GM23338 (cell line): ENCODE measurements around the gene EEA1. TPM values are rescaled to one million over a fixed set of nuclear protein-coding genes. Genes with fewer than 3 reads are reported as not detected.

Experiments
- ATAC-seq: fragments of 200-7000 bp; cut with Tn5 transposase; 3 replicates; pipeline ENCODE4 v1.9.1; 2020
- DNase-seq: peaks from one replicate; pipeline ENCODE4 v3.0.0-alpha.2; 2015; ENCODE audit warnings: low spot score
- H2AFZ ChIP-seq: fragments of 200-600 bp; sonication (generic); 2 replicates; pipeline ENCODE4 v1.8.0; 2016; ENCODE audit warnings: antibody characterized with exemption, mild to moderate bottlenecking, moderate library complexity
- H3F3A ChIP-seq: fragments of 200-600 bp; sonication (generic); replicated peaks from 2 replicates; pipeline ENCODE4 v1.8.0; 2017; ENCODE audit warnings: antibody characterized with exemption, mixed run types, low read depth
- H3K27ac ChIP-seq: fragments of 200-600 bp; sonication (generic); 2 replicates; pipeline ENCODE4 v1.6.1; 2016; ENCODE audit warnings: low read depth
- H3K27me3 ChIP-seq: fragments of 200-600 bp; sonication (generic); 2 replicates; pipeline ENCODE4 v1.8.0; 2016; ENCODE audit warnings: mild to moderate bottlenecking, mixed run types, moderate library complexity; ENCODE audit not compliant: insufficient read depth
- H3K36me3 ChIP-seq: fragments of 200-600 bp; sonication (generic); 2 replicates; pipeline ENCODE4 v1.8.0; 2016; ENCODE audit warnings: mild to moderate bottlenecking; ENCODE audit not compliant: insufficient read depth
- H3K4me1 ChIP-seq: fragments of 200-600 bp; sonication (generic); 2 replicates; pipeline ENCODE4 v1.8.0; 2016; ENCODE audit warnings: mild to moderate bottlenecking, moderate library complexity; ENCODE audit not compliant: insufficient read depth
- H3K4me2 ChIP-seq: fragments of 200-600 bp; sonication (generic); 2 replicates; pipeline ENCODE4 v1.7.1; 2017; ENCODE audit warnings: mixed run types
- H3K4me3 ChIP-seq: fragments of 200-600 bp; sonication (generic); 2 replicates; pipeline ENCODE4 v1.6.1; 2016; ENCODE audit warnings: mixed run types
- H3K79me2 ChIP-seq: fragments of 200-600 bp; sonication (generic); replicated peaks from 2 replicates; pipeline ENCODE4 v1.8.0; 2017; ENCODE audit warnings: mild to moderate bottlenecking; ENCODE audit not compliant: insufficient read depth
- H3K9me2 ChIP-seq: fragments of 200-600 bp; sonication (generic); 2 replicates; pipeline ENCODE4 v1.8.0; 2017; ENCODE audit not compliant: insufficient read depth
- H4K20me1 ChIP-seq: fragments of 200-600 bp; sonication (generic); replicated peaks from 2 replicates; pipeline ENCODE4 v1.8.0; 2017; ENCODE audit warnings: mild to moderate bottlenecking; ENCODE audit not compliant: insufficient read depth
- H3K27ac Mint-ChIP-seq: 2 replicates; pipeline ENCODE4 v1.8.0; 2020; ENCODE audit warnings: inconsistent platforms, mild to moderate bottlenecking, moderate library complexity, mixed read lengths
- H3K27me3 Mint-ChIP-seq: 3 replicates; pipeline ENCODE4 v1.8.0; 2022; ENCODE audit warnings: low read depth, mild to moderate bottlenecking, moderate library complexity, mixed read lengths, inconsistent platforms; ENCODE audit not compliant: insufficient read depth, poor library complexity
- H3K36me3 Mint-ChIP-seq: 3 replicates; pipeline ENCODE4 v1.8.0; 2021; ENCODE audit warnings: low read depth, mild to moderate bottlenecking, inconsistent platforms, moderate library complexity, mixed read lengths
- H3K4me1 Mint-ChIP-seq: 3 replicates; pipeline ENCODE4 v1.8.0; 2020; ENCODE audit warnings: mild to moderate bottlenecking, inconsistent platforms, mixed read lengths
- H3K4me3 Mint-ChIP-seq: 3 replicates; pipeline ENCODE4 v1.8.0; 2021; ENCODE audit warnings: moderate library complexity, mild to moderate bottlenecking, inconsistent platforms, mixed read lengths
- H3K9me3 Mint-ChIP-seq: 3 replicates; pipeline ENCODE4 v1.8.0; 2020; ENCODE audit warnings: moderate library complexity, mild to moderate bottlenecking, inconsistent platforms, mixed read lengths
- CREB1 ChIP-seq: fragments of 250-450 bp; sonication (Bioruptor Pico); IDR thresholded peaks from 2 replicates; pipeline ENCODE4 v1.5.0; 2020; ENCODE audit warnings: low read depth, mild to moderate bottlenecking, moderate library complexity
- CTCF ChIP-seq, 2 experiments: fragments of 200-600 bp in 1 of 2; sonication (generic) in 1 of 2; conservative IDR thresholded peaks; 2 replicates each; pipeline versions ENCODE4 v1.5.1 to v1.6.1; 2016 to 2017; ENCODE audit warnings: antibody characterized with exemption in 2 of 2, low read depth in 2 of 2, mild to moderate bottlenecking in 2 of 2, moderate library complexity in 1 of 2
- ETS1 ChIP-seq: IDR thresholded peaks from 2 replicates; pipeline ENCODE4 v1.6.1; 2016; ENCODE audit warnings: antibody characterized with exemption
- EZH2 ChIP-seq: fragments of 200-600 bp; sonication (generic); IDR thresholded peaks from one replicate; pipeline ENCODE4 v1.8.0; 2017; ENCODE audit warnings: antibody characterized with exemption, mild to moderate bottlenecking, low read depth; ENCODE audit not compliant: unreplicated experiment
- EZH2phosphoT487 ChIP-seq: fragments of 200-600 bp; sonication (generic); IDR thresholded peaks from one replicate; pipeline ENCODE4 v1.8.1; 2018; ENCODE audit warnings: antibody characterized with exemption; ENCODE audit not compliant: unreplicated experiment
- JUNB ChIP-seq: IDR thresholded peaks from one replicate; pipeline ENCODE4 v1.6.1; 2016; ENCODE audit warnings: antibody characterized with exemption; ENCODE audit not compliant: unreplicated experiment
- NANOG ChIP-seq: IDR thresholded peaks from 2 replicates; pipeline ENCODE4 v1.6.1; 2016; ENCODE audit warnings: antibody characterized with exemption, borderline replicate concordance
- POLR2AphosphoS5 ChIP-seq: IDR thresholded peaks from 2 replicates; pipeline ENCODE4 v1.6.1; 2016; ENCODE audit warnings: antibody characterized with exemption, low read depth
- REST ChIP-seq: IDR thresholded peaks from one replicate; pipeline ENCODE4 v1.6.1; 2018; ENCODE audit warnings: antibody characterized with exemption; ENCODE audit not compliant: unreplicated experiment
- STAT1 ChIP-seq: IDR thresholded peaks from one replicate; pipeline ENCODE4 v1.6.1; 2016; ENCODE audit warnings: antibody characterized with exemption; ENCODE audit not compliant: unreplicated experiment
- ZNF114 ChIP-seq: fragments of 250-450 bp; sonication (Bioruptor Pico); IDR thresholded peaks from 2 replicates; pipeline ENCODE4 v1.5.0; 2020; ENCODE audit warnings: mild to moderate bottlenecking, moderate library complexity
- ZNF331 ChIP-seq: fragments of 250-450 bp; sonication (Bioruptor Pico); IDR thresholded peaks from 2 replicates; pipeline ENCODE4 v1.5.0; 2020; ENCODE audit warnings: low read depth, mild to moderate bottlenecking, moderate library complexity
- ZNF462 ChIP-seq: fragments of 250-450 bp; sonication (Bioruptor Pico); IDR thresholded peaks from 2 replicates; pipeline ENCODE4 v1.5.0; 2020; ENCODE audit warnings: mild to moderate bottlenecking, moderate library complexity
- polyA plus RNA-seq: library from polyadenylated mRNA; unstranded; fragments of >200 nt; fragmentation: Nextera tagmentation; extraction: Ambion mirVana; gene quantifications from 2 replicates; pipeline ENCODE4 v1.2.1, GENCODE V29; 2016
- total RNA-seq: library from RNA; depleted of rRNA; stranded (reverse); fragments of >200 nt; shearing (Covaris generic); gene quantifications from 2 replicates; pipeline ENCODE4 v1.2.3, GENCODE V29; 2014

EEA1 gene
- total and polyA plus RNA-seq, 2 experiments from 2014 or later = 10.0 to 41.1 TPM

DNA sequence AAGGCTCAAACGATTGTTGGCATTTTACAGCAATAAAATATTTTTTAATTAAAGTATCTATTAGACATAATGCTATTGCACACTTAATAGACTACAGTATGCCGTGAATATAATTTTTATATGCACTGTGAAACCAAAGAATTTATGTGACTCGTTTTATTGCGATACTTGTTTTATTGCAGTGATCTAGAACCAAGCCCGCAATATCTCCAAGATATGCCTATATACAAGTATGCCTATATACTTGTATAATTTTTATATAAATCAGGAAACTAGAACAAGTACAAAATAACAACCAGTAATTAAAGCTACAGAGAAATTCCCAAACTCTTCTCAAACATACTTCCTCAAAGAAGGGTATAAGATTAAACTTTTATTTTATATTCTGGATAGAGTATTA lies 31.3 kb downstream of the EEA1 start:
- DNase-seq (no peak), ATAC-seq (no peak)
- Histone ChIP-seq H3K9me2 (no peaks in the 10 kb centered on the region), H3K36me3 (no peaks in the 10 kb centered on the region), H2AFZ (no peak overlapping the region), H3K4me3 (no peak overlapping the region), H3K27ac (no peak overlapping the region), H3K27me3 (no peaks in the 10 kb centered on the region), H4K20me1 (peaks cover 5% of the 10 kb centered on the region; the same call in 1 of the 2 replicates), H3K4me2 (no peak overlapping the region), H3K79me2 (peaks cover 66% of the 10 kb centered on the region), H3F3A (no peaks in the 10 kb centered on the region), H3K4me1 (no peaks in the 10 kb centered on the region; the same call in 1 of the 2 replicates)
- Mint-ChIP-seq H3K36me3 (peaks cover 8% of the 10 kb centered on the region; the same call in 2 of the 3 replicates), H3K4me3 (no peak overlapping the region), H3K4me1 (peaks cover 3% of the 10 kb centered on the region), H3K27me3 (no peaks in the 10 kb centered on the region), H3K9me3 (no peaks in the 10 kb centered on the region), H3K27ac (no peak overlapping the region)
- TF ChIP-seq POLR2AphosphoS5 = no peak
- TF ChIP-seq STAT1 = no peak
- TF ChIP-seq EZH2phosphoT487 = no peak
- no peak for TF ChIP-seq EZH2
- TF ChIP-seq ZNF114 (CRISPR knock-in tag) = no peak
- no peak for TF ChIP-seq ETS1
- TF ChIP-seq CREB1 (CRISPR knock-in tag) = no peak
- no peak for TF ChIP-seq CTCF (conservative IDR thresholded peaks at IDR 0.05; ENCODE audit: low read depth in 2 of 2)
- no peak for TF ChIP-seq NANOG
- TF ChIP-seq ZNF331 (CRISPR knock-in tag) = no peak
- no peak for TF ChIP-seq ZNF462 (CRISPR knock-in tag)
- TF ChIP-seq JUNB = no peak
- no peak for TF ChIP-seq REST
